Fibroblast of pulmonary artery (primary cell): ENCODE data around the gene MGAT1.

ENCODE experiments used
- DNase-seq: peaks from one replicate; pipeline ENCODE4 v3.0.0-alpha.2; 2010; ENCODE audit warnings: low read depth
- H3K4me3 ChIP-seq: replicated peaks from 2 replicates; pipeline ENCODE4 v1.5.1; 2011; ENCODE audit warnings: low read depth, mild to moderate bottlenecking, control low read depth, low read length, moderate library complexity
- CTCF ChIP-seq: IDR thresholded peaks from 2 replicates; pipeline ENCODE4 v1.5.1; 2011; ENCODE audit warnings: mild to moderate bottlenecking, control low read depth, low read length, inconsistent platforms; ENCODE audit errors: missing control alignments

Gene MGAT1

GRCh38 chr5:180779985-180780610, 22.5 kb downstream of the MGAT1 start:
- TF ChIP-seq CTCF: no peak
- DNase-seq: no peak

GRCh38 chr5:180777475-180777874, 25.1 kb downstream of the MGAT1 start:
- no peak for TF ChIP-seq CTCF
- DNase-seq: no peak
- no peak overlapping the region for H3K4me3 ChIP-seq

More at GRCh38 chr5:180779985-180780610, 22.5 kb downstream of the MGAT1 start:
- H3K4me3 ChIP-seq: no peak overlapping the region

- no peak for DNase-seq
- TF ChIP-seq CTCF: no peak
Observed at GRCh38 chr5:180776376-180776775, 26.2 kb downstream of the MGAT1 start.

GRCh38 chr5:180775624-180776023, 27.0 kb downstream of the MGAT1 start:
- DNase-seq: no peak
- no peak for TF ChIP-seq CTCF
- H3K4me3 ChIP-seq: no peak overlapping the region

More at GRCh38 chr5:180776376-180776775, 26.2 kb downstream of the MGAT1 start:
- no peak overlapping the region for H3K4me3 ChIP-seq

- no peak for TF ChIP-seq CTCF
- DNase-seq: no peak
- no peak overlapping the region for H3K4me3 ChIP-seq
Observed at GRCh38 chr5:180771839-180772238, 30.8 kb downstream of the MGAT1 start.

- no peak for TF ChIP-seq CTCF
- DNase-seq: no peak
- H3K4me3 ChIP-seq: no peak overlapping the region
Observed at GRCh38 chr5:180769821-180770220, 32.8 kb downstream of the MGAT1 start.

GRCh38 chr5:180755601-180756000, 47.0 kb downstream of the MGAT1 start:
- TF ChIP-seq CTCF: no peak
- DNase-seq: no peak
- H3K4me3 ChIP-seq: no peak overlapping the region
